ENCODE results near the gene RUNX1.

DNA sequence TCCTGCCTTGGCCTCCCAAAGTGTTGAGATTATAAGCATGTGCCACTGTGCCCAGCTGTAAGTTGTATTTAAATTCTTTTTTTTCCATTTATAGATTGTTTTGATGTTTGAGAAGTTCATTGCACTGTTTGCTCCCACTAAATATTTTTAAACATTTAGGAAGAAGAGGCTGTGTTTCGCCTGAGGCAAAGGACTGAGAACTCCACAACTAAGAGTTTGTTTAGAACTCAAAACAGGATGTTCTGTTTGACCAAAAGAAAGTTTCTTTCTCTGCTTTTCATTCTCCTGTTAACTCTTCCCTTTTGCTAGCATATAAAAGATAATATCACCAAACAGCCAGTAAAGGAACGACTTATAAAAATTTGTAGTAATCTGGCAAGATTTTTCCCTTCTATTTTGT, 87.0 kb downstream of the RUNX1 start:
- TF ChIP-seq EZH2phosphoT487 (IDR thresholded peaks at IDR 0.05; ENCODE audit: borderline replicate concordance, low read length) (no peak), EZH2 (IDR thresholded peaks at IDR 0.05; ENCODE audit: low read length, unreplicated experiment) (no peak)
- TF ChIP-seq, protein P1, sequence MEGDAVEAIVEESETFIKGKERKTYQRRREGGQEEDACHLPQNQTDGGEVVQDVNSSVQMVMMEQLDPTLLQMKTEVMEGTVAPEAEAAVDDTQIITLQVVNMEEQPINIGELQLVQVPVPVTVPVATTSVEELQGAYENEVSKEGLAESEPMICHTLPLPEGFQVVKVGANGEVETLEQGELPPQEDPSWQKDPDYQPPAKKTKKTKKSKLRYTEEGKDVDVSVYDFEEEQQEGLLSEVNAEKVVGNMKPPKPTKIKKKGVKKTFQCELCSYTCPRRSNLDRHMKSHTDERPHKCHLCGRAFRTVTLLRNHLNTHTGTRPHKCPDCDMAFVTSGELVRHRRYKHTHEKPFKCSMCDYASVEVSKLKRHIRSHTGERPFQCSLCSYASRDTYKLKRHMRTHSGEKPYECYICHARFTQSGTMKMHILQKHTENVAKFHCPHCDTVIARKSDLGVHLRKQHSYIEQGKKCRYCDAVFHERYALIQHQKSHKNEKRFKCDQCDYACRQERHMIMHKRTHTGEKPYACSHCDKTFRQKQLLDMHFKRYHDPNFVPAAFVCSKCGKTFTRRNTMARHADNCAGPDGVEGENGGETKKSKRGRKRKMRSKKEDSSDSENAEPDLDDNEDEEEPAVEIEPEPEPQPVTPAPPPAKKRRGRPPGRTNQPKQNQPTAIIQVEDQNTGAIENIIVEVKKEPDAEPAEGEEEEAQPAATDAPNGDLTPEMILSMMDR (conservative IDR thresholded peaks at IDR 0.05; ENCODE audit: low read depth, low read length), result no peak
